ENCODE data around the gene SLC2A8.

The SLC2A8 gene

DNA sequence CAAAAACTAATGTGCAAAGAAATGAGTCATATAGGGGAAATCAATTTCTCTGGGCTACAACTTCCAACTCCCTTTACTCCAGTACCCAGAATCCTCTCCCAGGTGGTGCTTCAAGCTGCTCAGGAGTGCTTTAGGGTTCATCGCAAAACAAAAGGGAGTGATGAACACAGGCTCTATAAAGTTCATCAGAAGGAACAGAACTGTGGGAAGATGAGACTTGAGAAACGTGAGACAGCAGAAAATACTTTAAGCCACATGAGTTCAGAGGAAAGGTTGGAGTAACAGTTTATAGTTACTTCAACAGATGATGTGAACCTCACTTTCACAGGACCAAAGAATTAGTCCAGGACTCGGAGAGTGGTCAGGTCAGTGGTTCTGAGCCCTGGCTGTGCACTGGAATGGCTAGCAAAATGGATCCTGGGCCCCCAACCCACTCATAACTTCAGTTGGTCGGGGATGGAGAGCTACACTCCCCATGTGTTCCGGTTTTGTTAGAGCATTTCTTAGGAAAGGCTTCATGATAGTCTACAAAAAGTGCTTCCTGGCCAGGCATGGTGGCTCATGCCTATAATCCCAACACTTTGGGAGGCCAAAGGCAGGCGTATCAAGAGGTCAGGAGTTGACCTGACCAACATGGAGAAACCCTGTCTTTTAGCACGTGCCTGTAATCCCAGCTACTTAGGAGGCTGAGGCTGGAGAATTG lies 49.9 kb downstream of the SLC2A8 start:
- no peak for TF ChIP-seq CTCF (conservative IDR thresholded peaks at IDR 0.05; ENCODE audit: low read depth)
- peak overlapping the region; percentile 70 for H3K27ac ChIP-seq
- CTCF ChIA-PET = interaction anchor here (0.7 kb wide), 2 partner anchors 10 to 42 kb away, joined by 3 to 4 read pairs; no protein-coding TSS in a partner anchor
- no peak for DNase-seq (ENCODE audit: low spot score)
- POLR2A ChIA-PET (ENCODE audit: low non-redundant PET) = no interaction called here

DNA sequence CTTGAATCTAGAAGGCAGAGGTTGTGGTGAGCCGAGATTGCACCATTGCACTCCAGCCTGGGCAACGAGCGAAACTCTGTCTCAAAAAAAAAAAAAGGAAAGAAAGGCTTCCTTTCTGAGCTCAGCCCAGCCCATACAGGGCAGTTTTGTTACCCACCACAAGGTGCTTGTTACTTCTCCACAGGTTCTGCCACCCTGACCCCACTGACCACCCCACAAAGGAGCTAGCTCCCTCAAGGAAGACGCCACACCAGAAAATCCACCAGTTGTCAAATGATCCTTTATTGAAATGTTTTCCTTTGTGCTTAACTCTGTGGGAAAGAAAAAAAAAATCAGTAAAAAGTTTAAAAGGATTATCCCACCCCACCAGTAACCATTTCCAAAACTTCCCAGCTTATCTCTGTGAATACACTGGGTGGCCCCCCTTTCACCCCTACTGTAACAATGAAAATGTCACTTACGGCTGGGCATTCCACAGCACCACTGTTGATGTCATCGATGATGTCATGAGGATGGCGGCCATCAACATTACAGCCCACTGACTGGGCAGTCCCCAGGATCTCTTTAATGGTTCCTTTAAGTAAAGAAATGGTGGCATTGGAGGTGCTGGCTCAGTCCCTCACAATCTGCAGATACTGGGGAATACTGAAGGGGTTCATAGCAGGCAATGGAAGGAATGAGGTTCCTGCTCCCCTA lies 50.6 kb downstream of the SLC2A8 start:
- TF ChIP-seq CTCF (conservative IDR thresholded peaks at IDR 0.05; ENCODE audit: low read depth) = no peak
- ChIA-PET CTCF (no interaction called here), POLR2A (ENCODE audit: low non-redundant PET) (interaction anchor here (0.6 kb wide), 1 partner anchor 408 kb away, joined by 3 read pairs; no protein-coding TSS in a partner anchor)
- DNase-seq (ENCODE audit: low spot score) = no peak
- H3K27ac ChIP-seq = peak overlapping the region; percentile 70

GRCh38 chr9:127448112-127448805 lies 51.3 kb downstream of the SLC2A8 start:
- DNase-seq (ENCODE audit: low spot score) = no peak

GRCh38 chr9:127449332-127449966 lies 52.5 kb downstream of the SLC2A8 start:
- no peak for TF ChIP-seq CTCF (conservative IDR thresholded peaks at IDR 0.05; ENCODE audit: low read depth)
- ChIA-PET POLR2A (ENCODE audit: low non-redundant PET) (interaction anchor here (1.7 kb wide), 1 partner anchor 37 kb away, joined by 3 read pairs; no protein-coding TSS in a partner anchor), CTCF (no interaction called here)
- DNase-seq (ENCODE audit: low spot score) = no peak
- peak overlapping the region; percentile 93 for H3K27ac ChIP-seq

More at GRCh38 chr9:127448112-127448805, 51.3 kb downstream of the SLC2A8 start:
- ChIA-PET CTCF (no interaction called here), POLR2A (ENCODE audit: low non-redundant PET) (no interaction called here)
- TF ChIP-seq CTCF (conservative IDR thresholded peaks at IDR 0.05; ENCODE audit: low read depth) = no peak
- peak overlapping the region; percentile 93 for H3K27ac ChIP-seq

DNA sequence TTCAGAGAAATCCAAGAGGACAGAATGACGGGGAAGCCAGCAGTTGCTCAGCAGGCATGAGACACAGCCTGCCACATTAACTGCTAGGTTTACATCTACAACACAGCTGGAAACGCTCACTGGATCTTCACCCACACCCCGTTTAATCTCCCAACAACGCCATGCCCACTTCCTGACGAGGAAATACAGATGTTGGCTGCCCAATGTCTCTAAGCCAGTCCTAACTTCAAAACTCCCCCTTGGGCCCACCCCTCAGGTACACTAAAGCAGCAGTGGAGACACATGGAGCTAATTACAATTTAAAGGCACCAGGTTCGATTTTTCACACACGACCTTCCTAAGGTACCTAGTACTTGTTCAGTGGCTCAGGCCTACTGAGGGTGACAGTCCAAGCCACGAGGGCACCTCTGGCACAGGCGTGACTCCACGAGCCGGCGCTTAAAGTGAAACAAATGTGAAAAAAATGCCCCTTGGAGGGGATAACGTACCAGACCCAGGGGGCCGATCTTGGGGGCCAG lies 53.3 kb downstream of the SLC2A8 start:
- no peak for TF ChIP-seq CTCF (conservative IDR thresholded peaks at IDR 0.05; ENCODE audit: low read depth)
- ChIA-PET CTCF (no interaction called here), POLR2A (ENCODE audit: low non-redundant PET) (interaction anchor here (0.5 to 1.7 kb wide), 4 partner anchors 8 to 226 kb away, joined by 3 to 4 read pairs (median 3); no protein-coding TSS in a partner anchor)
- peak overlapping the region; percentile 93 for H3K27ac ChIP-seq
- DNase-seq (ENCODE audit: low spot score) = no peak
